ENCODE data around the gene ANO4. TPM values are rescaled to one million over a fixed set of nuclear protein-coding genes. Genes with fewer than 3 reads are reported as not detected.
"Not testable (repeated sequence)": the region's sequence is repeated elsewhere in the genome, so short reads cannot be mapped to it uniquely, and the experiment has no call there.

Gene ANO4
- total and polyA plus RNA-seq, 4 donors = 0.10 to 1.9 (median 0.86) TPM

GRCh38 chr12:101117842-101118241, 323.3 kb downstream of the ANO4 start:
- DNase-seq = no peak
- H3K36me3 ChIP-seq (ENCODE audit: control insufficient read depth in 4 of 4, insufficient read depth in 4 of 4, low read length in 4 of 4) = no peaks in the 10 kb centered on the region
- H3K4me3 ChIP-seq = no peak overlapping the region
- H3K4me1 ChIP-seq (ENCODE audit: control insufficient read depth in 5 of 5, insufficient read depth in 5 of 5, low read length in 5 of 5) = no peaks in the 10 kb centered on the region
- no peak for ATAC-seq (ENCODE audit: insufficient read depth, low FRiP score)
- 82 to 87% methylated on average over 2 of the region's 2 CpGs for WGBS, 2 donors
- TF ChIP-seq, protein P1, sequence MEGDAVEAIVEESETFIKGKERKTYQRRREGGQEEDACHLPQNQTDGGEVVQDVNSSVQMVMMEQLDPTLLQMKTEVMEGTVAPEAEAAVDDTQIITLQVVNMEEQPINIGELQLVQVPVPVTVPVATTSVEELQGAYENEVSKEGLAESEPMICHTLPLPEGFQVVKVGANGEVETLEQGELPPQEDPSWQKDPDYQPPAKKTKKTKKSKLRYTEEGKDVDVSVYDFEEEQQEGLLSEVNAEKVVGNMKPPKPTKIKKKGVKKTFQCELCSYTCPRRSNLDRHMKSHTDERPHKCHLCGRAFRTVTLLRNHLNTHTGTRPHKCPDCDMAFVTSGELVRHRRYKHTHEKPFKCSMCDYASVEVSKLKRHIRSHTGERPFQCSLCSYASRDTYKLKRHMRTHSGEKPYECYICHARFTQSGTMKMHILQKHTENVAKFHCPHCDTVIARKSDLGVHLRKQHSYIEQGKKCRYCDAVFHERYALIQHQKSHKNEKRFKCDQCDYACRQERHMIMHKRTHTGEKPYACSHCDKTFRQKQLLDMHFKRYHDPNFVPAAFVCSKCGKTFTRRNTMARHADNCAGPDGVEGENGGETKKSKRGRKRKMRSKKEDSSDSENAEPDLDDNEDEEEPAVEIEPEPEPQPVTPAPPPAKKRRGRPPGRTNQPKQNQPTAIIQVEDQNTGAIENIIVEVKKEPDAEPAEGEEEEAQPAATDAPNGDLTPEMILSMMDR (IDR thresholded peaks at IDR 0.05; ENCODE audit: control extremely low read depth, extremely low read depth) = no peak
- no peaks in the 10 kb centered on the region for H3K9me3 ChIP-seq (ENCODE audit: control insufficient read depth in 4 of 4, insufficient read depth in 3 of 4, low read length in 3 of 4)
- no peak overlapping the region for H3K9ac ChIP-seq (ENCODE audit: insufficient read depth in 1 of 2, low read length in 2 of 2)
- H3K27ac ChIP-seq (ENCODE audit: low read depth in 1 of 2, low read length in 1 of 2) = no peak overlapping the region
- H3K27me3 ChIP-seq (ENCODE audit: control insufficient read depth in 3 of 3, insufficient read depth in 3 of 3, low read length in 2 of 3) = no peaks in the 10 kb centered on the region

DNA sequence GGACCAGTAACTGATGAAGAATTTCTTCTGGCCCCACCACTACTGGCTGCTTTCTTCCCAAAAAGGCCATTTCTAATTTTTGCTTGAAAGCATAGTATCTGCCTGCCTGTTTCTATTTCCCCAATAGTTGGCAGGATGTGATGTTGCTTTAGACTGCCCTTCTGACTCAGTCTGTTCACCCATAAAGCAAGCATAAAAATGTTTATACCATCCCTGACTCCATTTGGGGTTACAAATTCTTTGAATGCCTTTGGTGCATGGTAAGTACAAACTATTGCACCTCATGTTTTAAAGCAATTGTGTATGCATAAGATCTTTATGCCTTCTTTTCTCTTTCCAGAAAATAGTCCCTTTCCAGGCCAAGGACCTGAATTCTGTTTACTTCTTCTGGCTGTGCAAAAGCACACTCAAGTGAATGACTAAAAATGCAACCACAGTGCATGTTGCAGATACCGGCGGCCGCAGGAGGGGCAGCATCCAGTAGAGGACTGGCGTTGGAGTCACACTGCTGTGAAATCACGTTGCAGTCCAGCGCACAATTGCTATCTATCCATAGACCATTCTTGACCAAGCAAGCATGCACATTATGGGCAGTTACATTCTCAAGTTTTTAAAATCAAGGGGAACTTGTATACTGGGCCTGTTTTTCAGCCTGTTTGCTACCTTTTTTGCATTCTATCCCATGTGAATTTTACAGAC, 333.1 kb downstream of the ANO4 start:
- Histone ChIP-seq H3K27me3 (ENCODE audit: control insufficient read depth in 3 of 3, insufficient read depth in 3 of 3, low read length in 2 of 3) (no peaks in the 10 kb centered on the region), H3K9me3 (ENCODE audit: control insufficient read depth in 4 of 4, insufficient read depth in 3 of 4, low read length in 3 of 4) (no peaks in the 10 kb centered on the region), H3K4me3 (no peak overlapping the region), H3K36me3 (ENCODE audit: control insufficient read depth in 4 of 4, insufficient read depth in 4 of 4, low read length in 4 of 4) (no peaks in the 10 kb centered on the region), H3K4me1 (ENCODE audit: control insufficient read depth in 5 of 5, insufficient read depth in 5 of 5, low read length in 5 of 5) (no peaks in the 10 kb centered on the region), H3K9ac (ENCODE audit: insufficient read depth in 1 of 2, low read length in 2 of 2) (no peak overlapping the region), H3K27ac (ENCODE audit: low read depth in 1 of 2, low read length in 1 of 2) (no peak overlapping the region)
- TF ChIP-seq, protein P1 (IDR thresholded peaks at IDR 0.05; ENCODE audit: control extremely low read depth, extremely low read depth) = no peak
- DNase-seq (no peak), ATAC-seq (ENCODE audit: insufficient read depth, low FRiP score) (no peak)
- WGBS, 2 donors = 87 to 97% methylated on average over 6 of the region's 6 CpGs

DNA sequence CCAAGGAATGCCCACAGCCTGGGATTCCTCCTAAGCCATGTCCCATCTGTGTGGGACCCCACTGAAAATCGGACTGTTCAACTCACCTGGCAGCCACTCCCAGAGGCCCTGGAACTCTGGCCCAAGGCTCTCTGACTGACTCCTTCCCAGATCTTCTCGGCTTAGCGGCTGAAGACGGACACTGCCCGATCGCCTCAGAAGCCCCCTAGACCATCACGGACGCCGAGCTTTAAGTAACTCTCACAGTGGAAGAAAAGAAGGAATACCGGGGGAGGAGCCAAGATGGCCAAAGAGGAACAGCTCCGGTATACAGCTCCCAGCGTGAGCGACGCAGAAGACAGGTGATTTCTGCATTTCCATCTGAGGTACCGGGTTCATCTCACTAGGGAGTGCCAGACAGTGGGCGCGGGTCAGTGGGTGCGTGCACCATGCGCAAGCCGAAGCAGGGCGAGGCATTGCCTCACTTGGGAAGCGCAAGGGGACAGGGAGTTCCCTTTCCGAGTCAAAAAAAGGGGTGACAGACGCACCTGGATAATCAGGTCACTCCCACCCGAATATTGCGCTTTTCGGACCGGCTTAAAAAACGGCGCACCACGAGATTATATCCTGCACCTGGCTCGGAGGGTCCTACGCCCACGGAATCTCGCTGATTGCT, 351.3 kb downstream of the ANO4 start:
- not testable (repeated sequence) for H3K9me3 ChIP-seq (ENCODE audit: control insufficient read depth in 4 of 4, insufficient read depth in 3 of 4, low read length in 3 of 4); H3K4me3 ChIP-seq; H3K9ac ChIP-seq (ENCODE audit: insufficient read depth in 1 of 2, low read length in 2 of 2); ATAC-seq (ENCODE audit: insufficient read depth, low FRiP score); DNase-seq; H3K27me3 ChIP-seq (ENCODE audit: control insufficient read depth in 3 of 3, insufficient read depth in 3 of 3, low read length in 2 of 3); H3K36me3 ChIP-seq (ENCODE audit: control insufficient read depth in 4 of 4, insufficient read depth in 4 of 4, low read length in 4 of 4); H3K4me1 ChIP-seq (ENCODE audit: control insufficient read depth in 5 of 5, insufficient read depth in 5 of 5, low read length in 5 of 5); H3K27ac ChIP-seq (ENCODE audit: low read depth in 1 of 2, low read length in 1 of 2)
- 90 to 91% methylated on average over 34 to 35 of the region's 35 CpGs for WGBS, 2 donors

- ATAC-seq (ENCODE audit: insufficient read depth, low FRiP score) (no peak), DNase-seq (no peak)
- Histone ChIP-seq H3K4me1 (ENCODE audit: control insufficient read depth in 5 of 5, insufficient read depth in 5 of 5, low read length in 5 of 5) (no peaks in the 10 kb centered on the region), H3K27ac (ENCODE audit: low read depth in 1 of 2, low read length in 1 of 2) (no peak overlapping the region), H3K36me3 (ENCODE audit: control insufficient read depth in 4 of 4, insufficient read depth in 4 of 4, low read length in 4 of 4) (no peaks in the 10 kb centered on the region), H3K9me3 (ENCODE audit: control insufficient read depth in 4 of 4, insufficient read depth in 3 of 4, low read length in 3 of 4) (peaks cover 0 to 1% (median 0%) of the 10 kb centered on the region in 4 donors), H3K4me3 (no peak overlapping the region), H3K9ac (ENCODE audit: insufficient read depth in 1 of 2, low read length in 2 of 2) (no peak overlapping the region), H3K27me3 (ENCODE audit: control insufficient read depth in 3 of 3, insufficient read depth in 3 of 3, low read length in 2 of 3) (no peaks in the 10 kb centered on the region)
- 77 to 79% methylated on average over 4 of the region's 4 CpGs for WGBS, 2 donors
- TF ChIP-seq, protein P1 (IDR thresholded peaks at IDR 0.05; ENCODE audit: control extremely low read depth, extremely low read depth) = no peak
Observed at GRCh38 chr12:101165319-101165718, 370.7 kb downstream of the ANO4 start.

All from lung (tissue), 12 donors.